Activated CD4-positive, alpha-beta T cell treated with anti-CD3 and anti-CD28 coated beads for 48 hours (primary cell): Measurements from ENCODE around the gene PSORS1C1.
"Not testable (repeated sequence)": the region's sequence is repeated elsewhere in the genome, so short reads cannot be mapped to it uniquely, and the experiment has no call there.

Source experiments
- DNase-seq: peaks from one replicate; pipeline ENCODE4 v3.0.0-alpha.2; 2020

The PSORS1C1 gene, protein sequence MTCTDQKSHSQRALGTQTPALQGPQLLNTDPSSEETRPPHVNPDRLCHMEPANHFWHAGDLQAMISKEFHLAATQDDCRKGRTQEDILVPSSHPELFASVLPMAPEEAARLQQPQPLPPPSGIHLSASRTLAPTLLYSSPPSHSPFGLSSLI

GRCh38 chr6:31114541-31114878, at the start of gene PSORS1C1:
PSORS1C1 (plus strand) TSS chr6:31114800; CDS start chr6:31129633, 14,833 bp downstream.
- no peak for DNase-seq

- no peak for DNase-seq
Measured at GRCh38 chr6:31065556-31065955, 49.0 kb upstream of the PSORS1C1 start.

DNA sequence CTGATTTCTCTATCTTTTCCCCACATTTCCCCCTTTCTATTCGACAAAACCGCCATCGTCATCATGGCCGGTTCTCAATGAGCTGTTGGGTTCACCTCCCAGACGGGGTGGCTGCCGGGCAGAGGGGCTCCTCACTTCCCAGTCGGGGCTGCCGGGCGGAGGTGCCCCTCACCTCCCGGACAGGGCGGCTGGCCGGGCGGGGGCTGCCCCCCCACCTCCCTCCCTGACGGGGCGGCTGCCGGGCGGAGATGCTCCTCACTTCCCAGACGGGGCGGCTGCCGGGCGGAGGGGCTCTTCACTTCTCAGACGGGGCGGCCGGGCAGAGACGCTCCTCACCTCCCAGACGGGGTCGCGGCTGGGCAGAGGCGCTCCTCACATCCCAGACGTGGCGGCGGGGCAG, 47.6 kb upstream of the PSORS1C1 start:
- not testable (repeated sequence) for DNase-seq

GRCh38 chr6:31067891-31068668, 46.5 kb upstream of the PSORS1C1 start:
- not testable (repeated sequence) for DNase-seq

DNA sequence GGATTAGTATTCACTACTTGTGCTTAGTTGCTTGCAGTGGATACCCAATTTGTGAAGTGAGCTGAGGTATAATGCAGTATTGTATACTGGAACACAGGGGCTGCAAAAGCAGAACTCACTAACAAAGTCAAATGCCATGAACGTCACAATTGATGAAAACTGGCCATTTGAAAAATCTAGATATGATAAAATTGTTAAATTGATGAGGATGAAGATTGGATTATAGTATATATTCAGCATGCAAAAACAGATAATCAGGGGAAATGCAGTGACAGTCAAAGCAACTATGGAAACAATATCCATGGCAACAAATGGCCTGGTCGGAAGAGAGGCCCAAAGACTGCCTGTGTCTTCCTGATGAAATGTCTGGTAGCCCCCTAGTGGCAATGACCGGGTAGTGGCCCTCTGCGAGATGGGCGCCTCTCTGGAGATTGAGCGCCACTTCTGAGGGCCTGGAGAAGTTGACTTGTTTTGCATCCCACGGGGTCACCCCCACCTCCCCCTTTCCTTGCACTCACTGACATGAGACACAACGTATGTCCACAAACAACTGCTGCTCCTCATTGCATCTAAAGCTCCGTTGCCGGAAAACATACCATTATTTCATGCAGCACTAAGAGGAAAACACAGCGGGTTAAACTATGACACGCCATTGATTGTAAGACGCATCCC, 45.8 kb upstream of the PSORS1C1 start:
- peak; percentile 81 for DNase-seq

DNA sequence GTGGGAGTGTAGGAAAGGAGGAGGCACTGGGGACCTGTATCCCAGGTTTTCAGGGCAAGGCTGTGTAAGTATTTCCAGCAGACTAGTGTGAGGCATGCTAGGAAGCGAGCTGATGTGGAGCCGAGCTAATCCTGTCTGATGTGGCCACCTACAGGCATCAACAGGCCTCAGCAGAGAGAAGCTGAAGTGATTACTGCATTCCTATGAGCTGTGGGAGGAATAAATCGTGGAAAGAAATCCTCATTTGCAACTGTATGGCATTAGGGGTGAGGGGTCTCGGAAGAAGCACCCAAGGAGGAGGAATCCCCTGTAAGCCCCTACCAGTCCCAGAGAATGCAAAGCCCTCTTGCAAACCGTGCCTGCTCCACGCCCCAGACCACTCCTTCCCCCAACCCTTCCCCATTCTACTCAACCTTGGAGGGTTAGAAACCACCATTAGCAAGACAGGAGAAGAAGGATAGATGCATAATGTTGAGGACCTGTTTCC, 43.8 kb upstream of the PSORS1C1 start:
- DNase-seq = no peak

GRCh38 chr6:31074401-31074800, 40.2 kb upstream of the PSORS1C1 start:
- no peak for DNase-seq

- DNase-seq = no peak
Measured at GRCh38 chr6:31075528-31075927, 39.1 kb upstream of the PSORS1C1 start.

GRCh38 chr6:31076611-31077010, 38.0 kb upstream of the PSORS1C1 start:
- no peak for DNase-seq

- DNase-seq = peak; percentile 79
Measured at GRCh38 chr6:31079656-31080261, 34.8 kb upstream of the PSORS1C1 start.

DNA sequence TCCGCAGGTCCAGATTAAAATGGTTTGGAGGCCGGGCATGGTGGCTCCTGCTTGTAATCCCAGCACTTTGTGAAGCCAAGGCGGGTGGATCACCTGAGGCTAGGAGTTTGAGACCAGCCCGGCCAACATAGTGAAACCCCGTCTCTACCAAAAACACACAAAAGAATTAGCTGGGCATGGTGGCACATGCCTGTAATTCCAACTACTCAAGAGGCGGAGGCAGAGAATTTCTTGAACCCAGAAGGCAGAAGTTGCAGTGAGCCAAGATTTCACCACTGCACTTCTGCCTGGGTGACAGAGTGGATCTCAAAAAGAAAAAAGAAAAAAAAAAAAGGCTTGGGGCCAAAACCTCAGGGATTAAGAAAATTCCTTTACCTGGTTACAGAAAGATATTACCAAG, 32.7 kb upstream of the PSORS1C1 start:
- no peak for DNase-seq

GRCh38 chr6:31083742-31084354, 30.8 kb upstream of the PSORS1C1 start:
- peak; percentile 67 for DNase-seq

DNA sequence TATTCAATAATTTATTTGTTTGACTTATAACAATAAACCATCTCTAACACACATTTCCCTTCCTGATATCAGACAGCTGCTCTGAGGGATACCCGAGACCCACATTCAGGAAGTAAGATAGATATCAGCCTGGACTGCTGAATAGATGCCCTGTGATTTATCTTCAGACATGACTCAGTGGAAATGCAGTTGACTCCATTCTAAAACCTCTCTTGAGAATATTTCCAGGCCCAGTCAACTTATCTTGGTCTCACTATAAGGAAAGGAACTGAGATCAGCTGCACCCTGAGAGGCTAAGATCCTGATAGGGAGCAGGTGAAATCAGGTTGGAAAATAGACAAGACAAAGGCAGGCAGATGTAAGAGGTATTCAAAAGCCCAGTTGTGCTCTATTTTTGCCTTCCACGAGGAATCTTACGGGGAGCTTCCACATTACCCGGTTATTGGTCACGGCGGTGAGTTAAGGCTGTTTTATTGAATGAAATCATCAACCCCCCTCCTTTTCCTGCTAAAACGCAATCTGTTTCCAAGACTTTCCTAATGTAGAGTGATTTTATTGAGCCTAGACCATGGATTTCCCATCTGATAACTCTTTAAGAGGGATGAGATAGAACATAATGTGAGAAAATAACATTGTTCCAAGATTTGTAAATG, 27.7 kb upstream of the PSORS1C1 start:
- no peak for DNase-seq

GRCh38 chr6:31087494-31088089, 27.0 kb upstream of the PSORS1C1 start:
- peak; percentile 94 for DNase-seq

GRCh38 chr6:31090275-31090972, 24.2 kb upstream of the PSORS1C1 start:
- no peak for DNase-seq

- DNase-seq = no peak
Measured at GRCh38 chr6:31090973-31091364, 23.6 kb upstream of the PSORS1C1 start.

GRCh38 chr6:31091680-31092079, 22.9 kb upstream of the PSORS1C1 start:
- DNase-seq = no peak

DNA sequence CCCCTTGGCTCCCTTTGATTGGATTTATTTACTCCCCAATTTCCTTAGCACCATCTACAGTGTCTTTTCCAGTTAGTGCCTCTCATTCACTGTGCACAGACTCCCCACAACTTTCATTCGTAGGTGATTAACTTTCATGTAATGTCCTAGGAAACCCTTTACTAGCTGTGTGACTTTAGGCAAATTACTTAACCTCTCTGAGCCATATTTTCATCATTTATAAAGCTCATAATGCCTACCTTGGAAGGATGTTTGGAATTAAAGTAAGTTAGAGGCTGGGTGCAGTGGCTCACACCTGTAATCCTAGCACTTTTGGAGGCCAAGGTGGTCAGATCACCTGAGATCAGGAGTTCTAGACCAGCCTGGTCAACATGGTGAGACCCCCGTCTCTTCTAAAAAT, 22.4 kb upstream of the PSORS1C1 start:
- no peak for DNase-seq

- no peak for DNase-seq
Measured at GRCh38 chr6:31092769-31093505, 21.7 kb upstream of the PSORS1C1 start.

DNA sequence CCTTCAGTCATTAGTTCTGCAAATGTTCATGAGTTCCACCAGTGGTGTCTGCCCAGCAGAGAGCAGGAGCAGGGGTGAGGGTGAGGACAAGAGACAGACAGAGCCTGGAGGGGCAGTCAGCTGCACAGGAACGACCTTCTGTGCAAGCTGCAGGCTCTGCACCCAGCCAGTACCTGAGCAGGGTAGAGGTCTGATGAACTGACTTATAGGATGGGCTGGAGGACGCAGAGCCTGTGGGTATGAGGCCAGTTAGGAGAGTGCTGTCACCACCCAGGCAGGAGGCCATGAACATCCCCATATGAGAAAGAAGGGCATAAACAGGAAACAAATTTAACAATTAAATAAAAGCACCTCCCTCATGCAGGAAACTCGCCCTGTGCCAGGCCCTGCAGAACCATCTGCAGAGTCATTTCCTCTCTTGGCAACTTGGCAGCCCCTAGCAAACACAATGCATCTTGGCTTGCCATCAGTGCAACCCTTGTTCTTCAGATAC, 20.2 kb upstream of the PSORS1C1 start:
- peak; percentile 23 for DNase-seq

GRCh38 chr6:31096215-31096614, 18.4 kb upstream of the PSORS1C1 start:
- DNase-seq = no peak
